Caki2 (cell line): ENCODE data around the gene KLHL42. TPM values are rescaled to one million over a fixed set of nuclear protein-coding genes. Genes with fewer than 3 reads are reported as not detected.
A peak's percentile ranks its signal among the peaks of the same experiment; 100 is the strongest.

Experiments
- DNase-seq: peaks from one replicate; pipeline ENCODE4 v3.0.0-alpha.2; 2015; ENCODE audit warnings: low read depth
- in situ Hi-C: cut with HindIII; loops from 2 replicates; pipeline ENCODE4 v1.10.0; 2016; ENCODE audit warnings: low sequenced_read_pairs, low pct_unique_long_range_greater_than_20kb, mixed read lengths
- total RNA-seq: library from RNA; depleted of rRNA; stranded (reverse); fragments of >200 nt; shearing (Covaris generic); gene quantifications from 2 replicates; pipeline ENCODE4 v1.2.3, GENCODE V29; 2014; ENCODE audit warnings: low replicate concordance

KLHL42 gene
- total RNA-seq, 1 experiment from 2014 or later = 12.8 TPM

- DNase-seq = no peak
- in situ Hi-C loops = no loop called here
Observed at GRCh38 chr12:27808841-27809240, 28.8 kb downstream of the KLHL42 start.

GRCh38 chr12:27810756-27811155 is 30.7 kb downstream of the KLHL42 start:
- no peak for DNase-seq
- in situ Hi-C loops = no loop called here

DNA sequence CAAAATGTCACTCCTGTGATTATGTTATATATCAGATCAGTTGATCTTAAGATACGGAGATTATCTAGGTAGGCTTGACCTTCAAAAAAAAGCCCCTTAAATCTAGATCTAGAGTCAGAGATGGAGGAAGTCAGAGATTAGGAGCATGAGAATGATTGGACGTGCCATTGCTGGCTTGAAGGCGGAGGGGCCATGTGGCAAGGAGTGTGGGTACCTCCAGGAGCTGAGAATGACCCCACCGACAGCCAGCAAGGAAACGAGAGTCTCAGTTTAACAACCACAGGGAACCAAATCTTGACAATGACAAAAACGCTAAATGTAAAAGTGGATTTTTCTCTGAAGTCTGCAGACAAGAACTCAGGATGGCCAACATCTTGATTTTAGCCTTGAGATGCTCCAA is 32.5 kb downstream of the KLHL42 start:
- no peak for DNase-seq
- in situ Hi-C loops = no loop called here

GRCh38 chr12:27814411-27814810 is 34.4 kb downstream of the KLHL42 start:
- in situ Hi-C loops = no loop called here
- no peak for DNase-seq

GRCh38 chr12:27814851-27815591 is 35.0 kb downstream of the KLHL42 start:
- in situ Hi-C loops = no loop called here
- no peak for DNase-seq

- in situ Hi-C loops = no loop called here
- DNase-seq = no peak
Observed at GRCh38 chr12:27817766-27818165, 37.7 kb downstream of the KLHL42 start.

GRCh38 chr12:27818401-27818918 is 38.4 kb downstream of the KLHL42 start:
- in situ Hi-C loops = no loop called here
- no peak for DNase-seq

DNA sequence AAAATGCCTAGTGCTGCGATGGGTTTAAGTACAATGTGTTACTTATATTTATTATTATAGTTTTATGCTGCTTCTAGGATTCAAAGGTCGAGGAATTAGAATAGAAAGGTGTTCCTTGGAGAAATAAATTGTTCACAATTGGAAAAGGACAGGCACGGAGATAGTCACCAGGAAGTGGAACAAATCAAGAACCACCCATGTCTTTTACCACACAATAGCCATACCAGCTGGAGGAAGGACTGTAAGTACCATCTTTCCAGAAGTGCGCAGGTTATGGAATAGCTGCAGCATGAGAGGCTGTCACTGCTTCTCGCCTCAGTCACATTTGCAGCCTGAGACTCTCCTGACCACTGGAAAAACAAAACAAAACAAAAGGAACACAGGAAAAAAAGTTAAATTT is 40.5 kb downstream of the KLHL42 start:
- DNase-seq = no peak
- in situ Hi-C loops = no loop called here

- in situ Hi-C loops = no loop called here
Observed at GRCh38 chr12:27821259-27821973, 41.4 kb downstream of the KLHL42 start.

DNA sequence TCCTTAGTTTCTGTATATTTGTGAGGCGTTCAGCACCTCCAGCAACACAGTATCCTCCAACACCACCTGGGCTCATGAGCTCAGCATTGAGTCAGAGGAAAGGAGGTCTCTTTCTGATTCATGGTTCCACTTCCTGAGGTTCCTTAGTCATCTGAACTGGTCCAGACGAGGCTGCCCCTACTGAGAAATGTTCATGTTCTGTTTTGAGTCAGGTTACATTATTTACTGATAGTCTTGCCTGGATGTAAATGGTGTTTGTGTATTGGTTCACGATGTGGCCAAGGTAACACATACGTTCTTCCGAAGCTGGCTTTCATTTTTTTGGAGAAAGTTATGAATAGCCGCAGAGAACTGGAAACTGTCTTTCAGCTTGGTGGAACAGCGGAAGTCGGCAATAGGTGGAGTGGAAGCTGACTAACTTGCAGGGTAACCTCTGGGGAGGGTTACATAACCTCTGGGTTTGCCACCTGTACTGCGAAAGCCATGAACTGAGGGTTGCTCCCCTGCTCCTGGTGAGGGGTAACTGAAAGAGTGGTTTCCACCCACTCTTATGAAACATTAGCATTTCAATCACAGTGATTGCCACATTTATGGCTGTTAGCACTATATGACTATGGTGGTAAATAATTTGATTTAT is 42.2 kb downstream of the KLHL42 start:
- no peak for DNase-seq
- in situ Hi-C loops = no loop called here

More at GRCh38 chr12:27821259-27821973, 41.4 kb downstream of the KLHL42 start:
- peak; percentile 57 for DNase-seq

DNA sequence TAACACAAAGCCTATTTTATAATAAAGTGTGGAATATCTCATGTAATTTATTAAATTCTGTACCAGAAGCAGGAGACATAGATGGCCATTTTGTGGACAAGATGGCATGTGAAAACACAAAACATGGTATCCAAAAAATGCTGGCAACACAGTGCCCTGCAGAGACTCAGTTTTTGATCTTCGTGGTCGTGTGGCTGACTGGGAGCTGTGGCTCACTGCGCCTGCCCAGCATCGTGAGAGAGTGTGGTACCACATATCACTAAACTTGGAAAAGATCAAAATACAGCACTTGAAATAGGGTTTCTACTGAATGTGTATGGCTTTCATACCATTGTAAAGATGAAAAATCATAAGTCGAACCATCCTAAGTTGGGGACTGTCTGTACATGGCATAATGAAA is 43.0 kb downstream of the KLHL42 start:
- in situ Hi-C loops = no loop called here
- DNase-seq = no peak

DNA sequence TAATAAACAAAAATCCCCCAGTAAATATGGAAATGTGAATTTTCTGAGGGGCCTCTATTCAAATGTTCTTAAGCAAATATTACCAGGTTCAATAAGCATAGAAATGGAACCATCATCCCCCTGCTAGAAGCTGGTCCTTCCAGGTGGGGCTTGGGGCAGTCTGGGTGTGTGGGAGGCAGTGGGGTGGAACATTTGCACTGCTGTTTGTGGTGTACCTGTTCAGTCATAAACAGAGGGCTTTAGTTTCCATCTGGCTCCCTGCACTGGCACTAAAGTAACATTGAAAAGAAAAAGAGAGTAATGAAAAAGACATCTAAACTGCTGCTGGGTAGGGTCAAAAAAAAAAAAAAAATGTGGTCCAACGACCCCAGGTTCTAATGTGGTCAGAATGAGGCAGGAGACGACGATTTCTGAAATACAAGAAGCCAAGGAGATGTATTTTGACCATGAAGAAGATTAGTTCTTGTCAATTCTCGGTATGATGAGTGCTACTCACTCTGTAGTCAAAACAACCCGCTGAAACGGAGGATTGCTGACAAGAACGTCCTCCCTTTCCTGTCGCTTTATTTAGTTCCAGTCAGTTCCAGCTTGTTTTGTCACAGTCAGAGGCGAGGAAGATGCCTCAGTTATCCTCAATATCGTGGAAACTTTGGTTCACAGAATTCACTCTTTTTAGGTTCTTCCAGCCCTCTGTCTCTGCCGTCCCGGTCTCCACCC is 44.3 kb downstream of the KLHL42 start:
- in situ Hi-C loops = no loop called here
- no peak for DNase-seq

DNA sequence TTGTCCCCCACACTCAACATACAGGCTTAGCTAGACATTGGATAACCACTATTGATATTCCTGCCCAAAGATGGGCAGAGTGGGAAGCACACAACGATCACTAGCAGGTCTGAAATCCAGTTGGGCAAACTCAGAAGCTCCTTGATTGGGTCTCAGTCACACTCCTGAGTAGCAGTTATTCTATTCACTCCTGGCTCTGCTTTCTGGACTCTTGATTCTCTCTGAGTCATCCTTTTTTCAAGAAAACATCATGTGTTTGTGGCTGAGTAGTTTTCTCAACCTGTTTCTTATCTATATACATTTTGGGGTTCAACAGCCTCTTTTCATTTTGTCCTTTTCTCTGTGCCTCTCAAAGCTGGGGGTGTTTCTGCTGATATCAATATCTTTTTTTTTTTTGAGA is 46.0 kb downstream of the KLHL42 start:
- DNase-seq = no peak
- in situ Hi-C loops = no loop called here

GRCh38 chr12:27828196-27828595 is 48.2 kb downstream of the KLHL42 start:
- in situ Hi-C loops = no loop called here
- DNase-seq = no peak

- no peak for DNase-seq
- in situ Hi-C loops = no loop called here
Observed at GRCh38 chr12:27838543-27839185, 58.6 kb downstream of the KLHL42 start.

DNA sequence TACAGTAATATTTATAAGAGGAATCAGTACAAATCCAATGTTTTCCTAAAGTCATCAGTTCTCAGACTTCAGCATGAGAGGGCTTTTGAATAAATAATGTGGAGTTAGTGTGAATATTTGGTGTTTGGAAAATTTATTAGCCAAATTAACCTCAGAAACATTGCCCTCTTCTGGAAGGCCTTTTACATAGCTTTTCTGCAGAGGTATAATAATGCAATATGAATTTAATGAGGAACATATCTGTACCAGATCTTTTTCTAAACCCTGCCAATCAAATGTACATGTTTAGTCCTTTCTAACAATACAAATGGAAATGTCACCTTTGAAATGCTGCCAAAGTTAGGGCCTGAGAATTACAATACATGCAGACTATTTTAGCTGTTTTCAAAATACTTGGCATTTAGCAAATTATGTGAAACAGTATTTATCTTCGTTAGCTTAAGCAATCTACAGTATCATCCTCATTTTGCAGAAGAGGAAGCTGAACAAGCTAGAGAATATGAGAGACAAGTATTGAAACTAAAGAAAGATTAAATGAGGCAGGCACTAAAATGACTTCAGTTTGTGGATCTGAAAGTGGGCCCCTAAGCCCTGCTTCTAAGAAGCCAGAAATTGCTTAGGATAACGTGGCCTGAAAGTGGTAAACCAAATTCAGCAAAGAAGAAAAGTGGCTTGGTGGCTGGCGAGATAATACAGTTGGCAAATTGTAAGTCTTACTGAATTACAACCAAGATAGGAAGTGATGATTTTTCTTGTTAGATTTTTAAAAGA is 60.4 kb downstream of the KLHL42 start:
- DNase-seq = no peak
- in situ Hi-C loops = no loop called here

DNA sequence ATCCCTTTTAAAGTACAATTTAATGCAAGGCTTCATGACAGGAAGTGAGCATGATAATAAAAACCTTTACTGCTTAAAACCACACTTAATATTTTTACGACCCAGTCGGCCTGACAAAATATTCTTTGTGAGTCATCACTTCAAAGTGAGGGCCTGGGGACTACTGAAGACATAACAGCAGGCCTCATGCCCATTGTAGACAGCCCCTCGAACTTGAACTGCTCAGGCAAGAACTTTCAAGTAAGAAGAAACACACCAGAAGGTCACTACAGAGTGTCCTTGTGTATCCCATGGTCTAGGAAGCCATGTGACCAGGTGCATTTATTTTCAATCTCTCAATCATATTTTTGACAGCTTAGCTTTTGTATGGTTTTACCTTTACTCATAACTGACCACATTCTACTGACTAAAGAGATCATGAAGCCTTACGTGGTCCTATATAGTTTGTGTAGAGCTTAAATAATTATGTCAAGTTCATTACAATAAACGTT is 61.4 kb downstream of the KLHL42 start:
- no peak for DNase-seq
- in situ Hi-C loops = no loop called here
